GM18867 (cell line): ENCODE measurements around the gene L1TD1.
"Not testable (repeated sequence)": the region's sequence is repeated elsewhere in the genome, so short reads cannot be mapped to it uniquely, and the experiment has no call there.

ENCODE experiments used
- ATAC-seq: cut with Tn5 transposase; IDR thresholded peaks from one replicate; pipeline ENCODE4 v1.9.1; 2021; ENCODE audit warnings: mild to moderate bottlenecking, moderate library complexity; ENCODE audit not compliant: unreplicated experiment

Gene L1TD1

DNA sequence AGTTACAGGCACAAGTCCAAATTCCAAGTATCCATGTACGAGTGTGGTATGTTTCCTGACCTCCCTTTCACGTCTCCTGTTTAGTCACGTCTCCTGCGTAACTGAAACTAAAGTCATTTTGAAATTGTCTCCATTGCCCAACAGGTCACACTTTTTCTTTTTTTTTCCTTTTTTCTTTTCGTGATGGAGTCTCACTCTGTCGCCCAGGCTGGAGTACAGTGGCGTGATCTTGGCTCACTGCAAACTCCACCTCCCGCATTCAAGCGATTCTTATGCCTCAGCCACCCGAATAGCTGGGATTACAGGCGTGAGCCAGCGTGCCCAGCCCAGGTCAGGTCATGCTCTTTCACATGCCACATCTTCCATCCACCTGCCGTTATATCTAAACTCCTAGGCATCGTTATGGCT lies 38.2 kb downstream of the L1TD1 start:
- no peak for ATAC-seq

DNA sequence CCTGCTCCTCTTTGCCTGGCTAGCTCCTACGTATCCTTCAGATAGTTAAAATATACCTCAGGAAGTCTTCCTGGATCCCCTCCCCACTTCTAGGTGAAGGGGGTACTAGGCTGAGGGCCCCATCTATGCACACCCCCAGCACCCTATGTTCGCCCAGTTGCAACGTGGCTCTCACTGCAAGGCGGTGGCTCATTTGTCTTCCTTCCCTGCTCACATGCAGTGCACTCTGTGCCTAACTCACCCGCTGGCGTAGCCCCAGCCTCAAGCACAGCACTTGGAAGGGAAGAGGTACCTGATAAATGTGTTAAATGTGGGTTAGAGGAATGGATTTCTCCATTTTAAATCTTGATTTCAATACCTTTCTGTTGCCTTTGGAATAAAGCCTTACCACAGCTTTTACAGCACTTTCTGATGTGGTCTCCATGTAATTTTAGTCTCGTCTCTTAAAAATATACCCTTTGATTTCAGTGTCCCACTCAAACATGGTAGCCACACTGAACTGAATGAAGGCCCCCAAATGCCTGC lies 39.3 kb downstream of the L1TD1 start:
- no peak for ATAC-seq

DNA sequence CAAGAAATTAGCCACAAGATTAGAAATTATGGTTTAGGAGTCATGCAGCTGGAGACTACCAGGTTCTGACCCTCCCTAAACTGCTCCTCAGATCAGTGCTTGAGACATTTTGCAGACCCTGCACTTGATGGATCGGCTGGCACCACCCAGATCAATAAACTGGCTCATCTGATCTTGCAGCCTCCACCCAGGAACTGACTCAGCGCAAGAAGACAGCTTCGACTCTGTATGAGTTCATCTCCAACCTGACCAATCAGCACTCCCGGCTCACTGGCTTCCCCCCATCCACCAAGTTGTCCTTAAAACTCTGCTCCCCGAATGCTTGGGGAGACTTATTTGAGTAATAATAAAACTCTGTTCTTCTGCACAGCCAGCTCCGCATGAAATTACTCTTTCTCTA lies 40.0 kb downstream of the L1TD1 start:
- no peak for ATAC-seq

DNA sequence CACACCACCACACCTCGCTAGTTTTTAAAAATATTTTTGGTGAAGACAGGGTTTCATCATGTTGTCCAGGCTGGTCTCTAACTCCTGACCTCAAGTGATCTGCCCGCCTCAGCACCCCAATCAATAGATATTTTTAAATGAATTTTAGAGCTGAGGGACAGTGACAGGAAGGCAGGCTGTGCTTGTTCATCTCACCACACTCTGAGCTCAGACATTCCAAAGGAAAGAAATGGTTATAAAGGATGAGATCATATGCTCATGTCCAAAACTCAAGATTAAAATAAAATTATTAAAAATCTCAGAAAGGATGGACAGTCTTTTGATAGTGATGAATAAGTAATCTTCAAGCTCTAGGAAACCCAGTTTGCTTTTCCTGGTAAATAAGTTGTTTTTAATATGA lies 40.9 kb downstream of the L1TD1 start:
- ATAC-seq, result no peak

DNA sequence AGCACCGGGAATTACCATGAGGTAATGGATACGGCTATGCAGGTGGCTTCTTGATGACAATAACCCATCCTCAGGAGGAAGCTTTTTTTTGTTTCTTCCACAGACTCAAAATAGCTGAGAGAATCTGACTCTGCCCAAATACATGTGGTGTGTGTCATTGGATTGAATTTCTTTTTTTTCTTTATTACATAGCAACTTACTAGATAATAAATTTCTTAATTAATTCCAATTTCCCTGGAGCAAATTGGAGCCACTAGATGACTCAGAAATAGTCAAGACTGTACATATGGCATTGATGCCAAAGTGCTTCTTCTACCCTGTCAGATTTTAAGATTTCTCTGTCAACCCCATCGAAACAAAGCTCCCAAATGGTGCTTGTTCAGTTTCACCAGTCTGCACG lies 42.7 kb downstream of the L1TD1 start:
- ATAC-seq, result no peak

DNA sequence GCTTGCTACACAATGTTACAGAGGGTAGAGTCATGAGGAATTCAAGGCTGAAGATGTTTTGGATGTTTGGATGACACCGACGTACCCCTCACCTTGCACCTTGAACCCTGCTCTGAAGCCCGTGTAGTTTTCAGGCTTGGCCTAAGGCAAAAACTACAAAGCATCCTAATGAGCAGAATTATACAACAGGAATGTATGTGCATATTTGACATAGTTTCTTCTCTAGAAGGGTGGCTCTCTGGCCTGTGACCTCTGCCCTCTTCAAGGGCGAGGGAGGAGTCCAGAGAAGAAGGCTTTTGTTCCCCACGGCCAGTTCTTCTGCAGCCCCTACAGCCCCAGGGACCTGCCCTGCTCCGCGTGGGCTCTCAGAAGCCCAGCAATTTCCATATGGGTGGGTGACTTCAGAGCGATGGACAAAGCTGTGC lies 43.3 kb downstream of the L1TD1 start:
- no peak for ATAC-seq

DNA sequence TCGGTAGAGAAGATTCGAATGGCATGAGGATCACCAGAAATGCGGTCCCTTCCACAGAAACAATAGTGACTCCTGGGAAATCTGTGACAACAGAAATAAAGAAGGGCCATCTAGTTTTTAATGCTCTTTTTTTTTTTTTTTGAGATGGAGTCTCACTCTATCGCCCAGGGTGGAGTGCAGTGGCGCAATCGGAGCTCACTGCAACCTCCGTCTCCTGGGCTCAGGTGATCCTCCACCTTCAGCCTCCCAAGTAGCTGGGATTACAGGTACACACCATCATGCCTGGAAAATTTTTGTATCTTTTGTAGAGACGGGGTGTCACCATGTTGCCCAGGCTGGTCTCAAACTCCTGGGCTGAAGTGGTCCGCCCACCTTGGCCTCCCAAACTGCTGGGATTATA lies 43.9 kb downstream of the L1TD1 start:
- ATAC-seq, result no peak

DNA sequence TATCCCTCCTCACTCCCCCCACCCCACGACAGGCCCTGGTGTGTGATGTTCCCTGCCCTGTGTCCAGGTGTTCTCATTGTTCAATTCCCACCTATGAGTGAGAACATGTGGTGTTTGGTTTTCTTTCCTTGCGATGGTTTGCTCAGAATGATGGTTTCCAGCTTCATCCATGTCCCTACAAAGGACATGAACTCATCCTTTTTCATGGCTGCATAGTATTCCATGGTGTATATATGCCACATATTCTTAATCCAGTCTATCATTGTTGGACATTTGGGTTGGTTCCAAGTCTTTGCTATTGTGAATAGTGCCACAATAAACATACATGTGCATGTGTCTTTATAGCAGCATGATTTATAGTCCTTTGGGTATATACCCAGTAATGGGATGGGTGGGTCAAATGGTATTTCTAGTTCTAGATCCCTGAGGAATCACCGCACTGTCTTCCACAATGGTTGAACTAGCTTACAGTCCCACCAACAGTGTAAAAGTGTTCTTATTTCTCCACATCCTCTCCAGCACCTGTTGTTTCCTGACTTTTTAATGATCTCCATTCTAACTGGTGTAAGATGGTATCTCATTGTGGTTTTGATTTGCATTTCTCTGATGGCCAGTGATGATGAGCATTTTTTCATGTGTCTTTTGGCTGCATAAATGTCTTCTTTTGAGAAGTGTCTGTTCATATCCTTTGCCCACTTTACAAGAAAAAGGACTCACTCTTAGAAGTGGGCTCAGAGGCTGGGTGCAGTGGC lies 45.2 kb downstream of the L1TD1 start:
- not testable (repeated sequence) for ATAC-seq

DNA sequence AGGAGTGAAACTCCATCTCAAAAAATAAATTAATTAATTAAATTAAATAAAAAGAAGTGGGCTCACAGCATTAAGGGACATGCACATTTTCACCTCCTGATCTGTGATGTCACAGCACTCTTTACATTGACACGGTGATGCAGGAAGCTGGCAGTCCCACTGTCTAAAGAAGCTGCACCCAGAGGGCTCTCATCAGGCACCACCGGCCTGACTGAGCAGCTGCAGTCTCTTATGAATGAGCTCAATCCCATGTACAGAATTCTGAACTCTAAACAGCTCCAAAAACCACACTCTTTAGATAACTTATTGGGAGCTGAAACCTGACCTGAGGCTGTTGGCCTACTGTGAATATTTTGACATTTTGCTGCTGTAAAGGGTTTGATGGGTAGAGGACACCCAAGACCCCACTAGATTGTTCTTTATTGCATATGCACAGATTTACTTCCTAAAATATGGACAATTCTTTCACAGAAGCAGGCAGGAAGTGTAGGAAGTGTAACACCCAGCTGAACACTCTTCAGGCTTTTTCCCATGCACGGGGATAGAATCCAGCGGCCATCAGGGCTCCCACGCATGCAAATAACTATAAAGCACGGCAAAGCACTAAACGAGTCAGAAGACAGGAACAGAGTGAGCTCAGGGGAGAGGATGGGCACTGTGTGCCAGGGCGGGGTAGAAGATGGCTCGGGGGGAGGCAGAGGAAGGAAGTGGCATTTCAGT lies 46.2 kb downstream of the L1TD1 start:
- ATAC-seq, result no peak

DNA sequence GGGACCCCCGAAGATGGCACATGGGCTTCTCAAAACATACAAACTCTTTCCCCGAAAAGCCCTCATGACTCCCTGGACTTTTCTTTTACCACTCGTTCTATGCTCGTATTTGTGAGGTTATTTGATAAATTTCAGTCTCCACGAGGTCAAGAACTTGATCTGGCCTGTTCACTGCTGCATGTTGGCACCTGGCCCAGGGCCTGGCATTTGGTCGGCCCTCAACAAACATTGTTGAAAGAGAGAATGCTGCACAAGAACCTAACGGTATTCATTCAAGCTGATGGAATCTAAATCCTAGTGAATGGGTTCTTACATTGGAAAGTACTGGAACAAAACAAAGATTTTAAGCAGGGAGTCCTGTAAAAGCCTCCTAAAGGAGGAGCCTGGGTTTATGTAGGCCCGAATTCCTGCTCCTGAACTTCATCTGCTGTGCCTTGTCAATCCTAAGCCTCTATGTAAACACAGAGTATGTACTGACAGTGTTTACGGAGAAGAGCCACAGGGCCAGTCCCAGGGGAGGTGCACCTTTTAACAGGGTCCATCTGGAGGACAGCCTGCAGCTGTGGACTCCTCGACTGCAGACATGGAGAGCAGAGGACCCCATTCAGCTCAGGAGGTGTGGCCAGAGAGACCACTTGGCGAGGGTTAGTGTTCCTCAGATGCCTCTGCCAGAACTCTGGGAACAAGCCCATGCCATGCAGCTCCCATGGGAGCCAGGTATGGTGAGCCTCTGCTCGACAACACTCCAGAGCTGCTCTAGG lies 46.9 kb downstream of the L1TD1 start:
- no peak for ATAC-seq

DNA sequence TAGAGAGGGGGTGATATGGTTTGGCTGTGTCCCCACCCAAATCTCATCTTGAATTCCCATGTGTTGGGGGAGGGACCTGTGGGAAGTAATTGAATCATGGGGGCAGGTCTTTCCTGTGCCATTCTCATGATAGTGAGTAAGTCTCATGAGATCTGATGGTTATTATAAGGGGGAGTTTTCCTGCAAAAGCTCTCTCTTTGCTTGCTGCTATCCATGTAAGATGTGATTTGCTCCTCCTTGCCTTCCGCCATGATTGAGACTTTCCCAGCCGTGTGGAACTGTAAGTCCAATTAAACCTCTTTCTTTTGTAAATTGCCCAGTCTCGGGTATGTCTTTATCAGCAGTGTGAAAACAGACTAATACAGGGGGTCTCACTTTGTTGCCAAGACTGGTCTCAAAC lies 49.7 kb downstream of the L1TD1 start:
- ATAC-seq, result not testable (repeated sequence)

DNA sequence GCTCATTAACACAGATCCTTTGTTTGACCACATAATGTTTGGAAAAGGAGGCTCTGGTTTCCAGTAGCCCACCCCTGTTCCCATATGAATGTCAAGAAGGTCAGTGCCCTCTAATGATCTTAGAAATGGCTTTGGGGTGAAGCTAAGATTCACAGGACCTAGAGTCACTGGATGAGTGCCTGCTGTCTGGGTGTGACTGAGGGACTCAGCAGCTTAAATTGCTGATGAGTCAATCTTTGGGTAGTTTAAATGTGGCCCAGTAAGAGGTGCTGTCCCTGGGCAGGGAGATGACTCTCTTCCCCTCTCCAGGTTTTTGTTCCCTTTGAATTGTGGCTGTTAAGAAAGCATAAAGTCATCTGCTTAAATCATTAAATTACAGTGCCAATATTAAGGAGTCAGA lies 50.6 kb downstream of the L1TD1 start:
- no peak for ATAC-seq

DNA sequence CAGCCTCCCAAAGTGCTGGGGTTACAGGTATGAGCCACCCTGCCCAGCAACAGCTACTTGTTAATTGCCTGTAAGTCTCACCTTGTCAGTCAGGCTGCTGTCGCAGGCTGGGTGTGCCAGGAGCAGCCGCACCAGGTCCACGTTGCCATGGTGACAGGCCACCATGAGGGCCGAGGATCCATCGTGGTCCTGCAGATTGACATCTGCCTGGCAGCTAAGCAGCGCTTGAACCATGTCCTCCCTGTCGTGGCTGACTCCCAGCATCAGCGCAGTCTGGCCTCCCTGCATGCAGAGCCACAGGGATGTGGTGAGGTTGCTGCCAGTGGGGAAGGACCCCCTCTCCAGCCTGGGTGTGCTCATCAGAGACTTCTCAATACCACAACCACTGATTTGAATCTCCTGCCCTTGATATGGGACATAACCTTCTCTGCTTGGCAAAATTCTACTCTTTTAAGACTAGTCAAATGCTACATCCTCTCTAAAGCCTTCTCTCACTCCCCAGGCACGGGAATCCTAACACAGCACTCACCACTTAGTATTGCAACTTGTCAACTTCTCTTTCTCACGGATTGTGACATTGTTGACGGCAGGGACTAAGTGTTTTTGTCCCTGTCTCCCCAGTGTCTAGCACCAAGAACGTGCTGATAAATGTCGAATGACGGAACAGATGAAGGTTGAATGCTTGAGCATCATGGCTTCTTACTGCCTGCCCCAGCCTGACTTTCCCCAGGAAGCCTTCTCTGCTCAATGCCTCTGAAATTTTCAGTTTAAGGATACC lies 52.9 kb downstream of the L1TD1 start:
- ATAC-seq, result no peak

DNA sequence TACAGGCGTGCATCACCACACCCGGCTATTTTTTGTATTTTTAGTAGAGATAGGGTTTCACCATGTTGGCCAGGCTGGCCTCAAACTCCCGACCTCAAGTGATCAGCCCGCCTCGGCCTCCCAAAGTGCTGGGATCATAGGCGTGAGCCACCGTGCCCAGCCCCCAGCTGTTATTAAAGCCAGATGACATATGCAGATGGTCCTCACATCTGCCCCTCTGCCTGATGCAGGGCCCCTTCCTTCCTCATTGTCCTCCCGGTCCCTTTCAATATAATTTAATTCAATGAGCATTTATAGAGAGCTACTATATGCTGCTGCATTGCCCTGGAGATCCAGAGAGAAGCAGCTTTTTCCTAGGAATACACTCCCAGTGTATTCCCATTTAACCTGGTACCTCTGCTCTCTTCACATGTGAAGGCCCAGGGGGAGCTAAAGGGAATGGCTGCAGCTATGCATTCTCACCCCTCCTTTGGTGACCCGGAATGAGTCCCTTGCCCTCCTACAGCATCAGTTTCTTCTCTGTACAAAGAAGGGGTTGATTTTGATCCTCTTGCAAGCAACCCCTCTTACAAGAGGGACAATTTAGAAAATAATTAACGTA lies 55.6 kb downstream of the L1TD1 start:
- no peak for ATAC-seq

DNA sequence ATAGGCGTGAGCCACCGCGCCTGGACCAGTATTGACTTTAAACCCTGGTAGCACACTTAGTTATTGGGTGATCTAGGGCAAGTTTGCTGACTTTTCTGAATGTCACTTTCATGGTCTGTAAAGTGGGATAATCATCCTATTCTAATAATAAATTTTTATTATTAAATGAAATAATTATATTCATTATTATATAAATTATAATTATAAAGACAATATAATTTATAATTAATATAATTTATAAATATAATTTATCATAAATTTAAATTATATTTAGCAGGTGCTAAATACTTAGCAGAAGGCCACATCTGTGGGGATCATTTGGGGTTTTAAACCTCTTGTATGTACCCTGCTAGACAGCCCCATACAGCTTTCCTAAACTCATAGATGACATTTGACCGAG lies 64.9 kb downstream of the L1TD1 start:
- ATAC-seq, result no peak

DNA sequence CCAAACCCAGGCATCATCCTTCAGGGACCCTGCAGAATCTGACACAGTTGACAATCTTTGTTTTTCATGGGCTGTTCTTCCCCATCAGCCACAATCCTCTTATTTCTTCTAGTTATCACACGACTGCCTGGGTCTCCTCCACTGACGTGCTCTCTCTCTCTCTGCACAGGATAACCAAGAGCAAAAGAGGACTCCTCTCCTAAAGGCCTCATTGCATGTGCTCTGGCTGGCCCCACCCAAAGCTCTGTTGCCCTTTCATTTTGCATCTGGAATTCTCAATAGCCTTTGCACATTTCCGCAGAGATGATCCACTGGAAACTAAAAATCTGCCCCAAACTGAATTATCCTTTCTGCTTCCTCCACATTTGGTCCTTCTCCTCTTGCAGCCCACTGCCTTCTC lies 66.0 kb downstream of the L1TD1 start:
- no peak for ATAC-seq
